Measurements from ENCODE around the gene NOBOX.
"Not testable (repeated sequence)": the region's sequence is repeated elsewhere in the genome, so short reads cannot be mapped to it uniquely, and the experiment has no call there.

The NOBOX gene

GRCh38 chr7:144367250-144367649 is 36.2 kb downstream of the NOBOX start:
- no CpG with 5 or more reads among the region's 9 CpGs for WGBS, 2 experiments (ENCODE audit: insufficient coverage in 2 of 2)
- not testable (repeated sequence) for H3K36me3 ChIP-seq (ENCODE audit: control insufficient read depth, insufficient read depth, low read length); H3K27ac ChIP-seq (ENCODE audit: low read depth, low read length, severe bottlenecking); H3K4me3 ChIP-seq (ENCODE audit: extremely low read depth, insufficient read depth, low read length, poor library complexity, severe bottlenecking); H3K4me1 ChIP-seq (ENCODE audit: control insufficient read depth, insufficient read depth, low read length, poor library complexity, severe bottlenecking); H3K9me3 ChIP-seq (ENCODE audit: control insufficient read depth, low read length)

GRCh38 chr7:144365523-144365922 is 38.0 kb downstream of the NOBOX start:
- not testable (repeated sequence) for H3K4me3 ChIP-seq (ENCODE audit: extremely low read depth, insufficient read depth, low read length, poor library complexity, severe bottlenecking); H3K9me3 ChIP-seq (ENCODE audit: control insufficient read depth, low read length); H3K36me3 ChIP-seq (ENCODE audit: control insufficient read depth, insufficient read depth, low read length); H3K27ac ChIP-seq (ENCODE audit: low read depth, low read length, severe bottlenecking); H3K4me1 ChIP-seq (ENCODE audit: control insufficient read depth, insufficient read depth, low read length, poor library complexity, severe bottlenecking)
- no CpG with 5 or more reads among the region's 6 CpGs for WGBS, 2 experiments (ENCODE audit: insufficient coverage in 2 of 2)

- no CpG with 5 or more reads among the region's 3 CpGs for WGBS, 2 experiments (ENCODE audit: insufficient coverage in 2 of 2)
- not testable (repeated sequence) for H3K4me1 ChIP-seq (ENCODE audit: control insufficient read depth, insufficient read depth, low read length, poor library complexity, severe bottlenecking); H3K36me3 ChIP-seq (ENCODE audit: control insufficient read depth, insufficient read depth, low read length); H3K4me3 ChIP-seq (ENCODE audit: extremely low read depth, insufficient read depth, low read length, poor library complexity, severe bottlenecking); H3K9me3 ChIP-seq (ENCODE audit: control insufficient read depth, low read length); H3K27ac ChIP-seq (ENCODE audit: low read depth, low read length, severe bottlenecking)
Observed at GRCh38 chr7:144362061-144362460, 41.4 kb downstream of the NOBOX start.

- WGBS, 2 experiments (ENCODE audit: insufficient coverage in 2 of 2): no CpG with 5 or more reads among the region's 11 CpGs
- not testable (repeated sequence) for H3K36me3 ChIP-seq (ENCODE audit: control insufficient read depth, insufficient read depth, low read length); H3K4me1 ChIP-seq (ENCODE audit: control insufficient read depth, insufficient read depth, low read length, poor library complexity, severe bottlenecking); H3K4me3 ChIP-seq (ENCODE audit: extremely low read depth, insufficient read depth, low read length, poor library complexity, severe bottlenecking); H3K9me3 ChIP-seq (ENCODE audit: control insufficient read depth, low read length); H3K27ac ChIP-seq (ENCODE audit: low read depth, low read length, severe bottlenecking)
Observed at GRCh38 chr7:144356860-144357259, 46.6 kb downstream of the NOBOX start.

GRCh38 chr7:144356185-144356584 is 47.3 kb downstream of the NOBOX start:
- not testable (repeated sequence) for H3K27ac ChIP-seq (ENCODE audit: low read depth, low read length, severe bottlenecking); H3K9me3 ChIP-seq (ENCODE audit: control insufficient read depth, low read length); H3K4me3 ChIP-seq (ENCODE audit: extremely low read depth, insufficient read depth, low read length, poor library complexity, severe bottlenecking); H3K4me1 ChIP-seq (ENCODE audit: control insufficient read depth, insufficient read depth, low read length, poor library complexity, severe bottlenecking); H3K36me3 ChIP-seq (ENCODE audit: control insufficient read depth, insufficient read depth, low read length)
- no CpG with 5 or more reads among the region's 6 CpGs for WGBS, 2 experiments (ENCODE audit: insufficient coverage in 2 of 2)

GRCh38 chr7:144355176-144355822 is 48.2 kb downstream of the NOBOX start, which contains the start of gene ARHGEF5:
ARHGEF5 (plus strand) TSS chr7:144355402; CDS start chr7:144362670, 7,268 bp downstream.
- H3K4me3 ChIP-seq (ENCODE audit: extremely low read depth, insufficient read depth, low read length, poor library complexity, severe bottlenecking): peak within 1 kb of the TSS; percentile 2
- not testable (repeated sequence) for H3K9me3 ChIP-seq (ENCODE audit: control insufficient read depth, low read length); H3K36me3 ChIP-seq (ENCODE audit: control insufficient read depth, insufficient read depth, low read length); H3K27ac ChIP-seq (ENCODE audit: low read depth, low read length, severe bottlenecking); H3K4me1 ChIP-seq (ENCODE audit: control insufficient read depth, insufficient read depth, low read length, poor library complexity, severe bottlenecking)
- WGBS, 2 experiments (ENCODE audit: insufficient coverage in 2 of 2): no CpG with 5 or more reads among the region's 50 CpGs

- H3K4me3 ChIP-seq (ENCODE audit: extremely low read depth, insufficient read depth, low read length, poor library complexity, severe bottlenecking); H3K27ac ChIP-seq (ENCODE audit: low read depth, low read length, severe bottlenecking); H3K9me3 ChIP-seq (ENCODE audit: control insufficient read depth, low read length); H3K4me1 ChIP-seq (ENCODE audit: control insufficient read depth, insufficient read depth, low read length, poor library complexity, severe bottlenecking); H3K36me3 ChIP-seq (ENCODE audit: control insufficient read depth, insufficient read depth, low read length): not testable (repeated sequence)
- WGBS, 2 experiments (ENCODE audit: insufficient coverage in 2 of 2): 80 to 100% methylated on average over 1 of the region's 3 CpGs
Observed at GRCh38 chr7:144351667-144352066, 51.8 kb downstream of the NOBOX start.

GRCh38 chr7:144348625-144349024 is 54.9 kb downstream of the NOBOX start:
- not testable (repeated sequence) for H3K4me1 ChIP-seq (ENCODE audit: control insufficient read depth, insufficient read depth, low read length, poor library complexity, severe bottlenecking); H3K27ac ChIP-seq (ENCODE audit: low read depth, low read length, severe bottlenecking); H3K36me3 ChIP-seq (ENCODE audit: control insufficient read depth, insufficient read depth, low read length); H3K4me3 ChIP-seq (ENCODE audit: extremely low read depth, insufficient read depth, low read length, poor library complexity, severe bottlenecking); H3K9me3 ChIP-seq (ENCODE audit: control insufficient read depth, low read length)
- WGBS, 2 experiments (ENCODE audit: insufficient coverage in 2 of 2): no CpG with 5 or more reads among the region's 1 CpG
